DOHH2 (cell line): ENCODE data around the gene ZNF627.

Experiments
- CTCF ChIP-seq: fragments of 200-600 bp; sonication (generic); IDR thresholded peaks from one replicate; pipeline ENCODE4 v1.5.1; 2014; ENCODE audit warnings: antibody characterized with exemption, mild to moderate bottlenecking, low read depth, low read length; ENCODE audit not compliant: poor library complexity, severe bottlenecking
- EZH2phosphoT487 ChIP-seq: fragments of 200-600 bp; sonication (generic); IDR thresholded peaks from 2 replicates; pipeline ENCODE4 v1.6.1; 2017; ENCODE audit warnings: borderline replicate concordance, mild to moderate bottlenecking, antibody characterized with exemption, low read length, moderate library complexity, mixed read lengths

DNA sequence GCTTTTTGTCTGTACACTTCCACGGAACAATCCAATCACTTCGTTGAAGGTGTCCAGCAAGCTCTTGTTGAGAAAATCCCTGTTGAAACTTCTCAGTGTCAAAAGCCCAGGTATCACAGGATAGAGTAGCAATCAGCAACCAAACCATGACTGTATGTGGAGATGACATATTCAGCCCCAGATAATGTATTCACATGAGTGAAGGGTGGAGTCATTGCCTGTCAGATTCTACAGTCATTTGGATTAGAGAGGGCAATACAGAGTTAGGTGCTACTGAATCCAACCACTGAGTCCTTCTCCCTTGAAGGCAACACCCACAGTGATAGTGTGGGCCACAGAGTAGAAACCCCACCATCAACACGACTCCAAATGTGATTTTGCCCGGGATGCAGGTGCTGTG lies 23.3 kb downstream of the ZNF627 start:
- no peak for TF ChIP-seq CTCF
- TF ChIP-seq EZH2phosphoT487: no peak
